Measurements from ENCODE around the gene TBL1X. TPM values are rescaled to one million over a fixed set of nuclear protein-coding genes. Genes with fewer than 3 reads are reported as not detected.

TBL1X gene
- total and polyA plus RNA-seq, 2 of the 8 experiments (the other 6 are each of a cell fraction or from before 2014, with no cell fraction given), result 13.3 to 25.6 TPM

- H3K79me1 ChIP-seq (ENCODE audit: low read depth, low read length), result no peaks in the 10 kb centered on the region
- FAIRE-seq (no peak), DNase-seq (ENCODE audit: low read depth in 1 of 2, low spot score in 2 of 2) (no peak)
- no peak overlapping the region for H2BK12ac ChIP-seq (ENCODE audit: low read depth, low read length)
- no peak overlapping the region for H2BK5ac ChIP-seq (ENCODE audit: low read depth, low read length)
- no peak overlapping the region for H4K91ac ChIP-seq (replicated peaks; ENCODE audit: insufficient read length, low read length)
- CTCF ChIA-PET (ENCODE audit: partially characterized antibody), result interaction anchor here (0.6 kb wide), 1 partner anchor 49 kb away, joined by 3 read pairs; no protein-coding TSS in a partner anchor
- H4K8ac ChIP-seq (ENCODE audit: extremely low read depth, insufficient read depth, low read length), result no peak overlapping the region
- H2AFZ ChIP-seq (ENCODE audit: low read length), result no peak overlapping the region
- no peak overlapping the region for H3K4me3 ChIP-seq (ENCODE audit: extremely low read depth in 1 of 4, insufficient read depth in 2 of 4, low read depth in 3 of 4, low read length in 4 of 4)
- H3K4me2 ChIP-seq (ENCODE audit: insufficient read depth in 1 of 2, low read depth in 2 of 2, low read length in 2 of 2), result no peak overlapping the region
- no peak overlapping the region for H2BK20ac ChIP-seq (ENCODE audit: low read length)
- H3K18ac ChIP-seq (ENCODE audit: extremely low read depth, low read length), result no peak overlapping the region
- H3K27ac ChIP-seq (ENCODE audit: low read depth, low read length), result no peak overlapping the region
- no peak overlapping the region for H3K14ac ChIP-seq (ENCODE audit: insufficient read length)
- no peak overlapping the region for H3K4ac ChIP-seq (replicated peaks; ENCODE audit: insufficient read length, low read depth, low read length)
- no peak for TF ChIP-seq MAFK (IDR thresholded peaks at IDR 0.05; ENCODE audit: low read depth, low read length)
- TF ChIP-seq RFX5 (IDR thresholded peaks at IDR 0.05; ENCODE audit: borderline replicate concordance, low read depth, low read length), result no peak
- TF ChIP-seq CBX8 (IDR thresholded peaks at IDR 0.05; ENCODE audit: borderline replicate concordance, low read depth, low read length), result no peak
- no peak for TF ChIP-seq CREB1 (IDR thresholded peaks at IDR 0.05)
- no peak for TF ChIP-seq ATF2 (IDR thresholded peaks at IDR 0.05; ENCODE audit: low read length)
- no peak for TF ChIP-seq RAD21 (IDR thresholded peaks at IDR 0.05 in 1 of 2, conservative IDR thresholded peaks at IDR 0.05 in 1 of 2; ENCODE audit: low read depth in 2 of 2, low read length in 2 of 2)
- no peak for TF ChIP-seq SIX5 (IDR thresholded peaks at IDR 0.05; ENCODE audit: low read depth, low read length)
- no peak for TF ChIP-seq SUZ12 (IDR thresholded peaks at IDR 0.05; ENCODE audit: low read length)
- TF ChIP-seq CTBP2 (IDR thresholded peaks at IDR 0.05; ENCODE audit: borderline replicate concordance, insufficient read depth, insufficient read length, low read length), result no peak
- no peak for TF ChIP-seq MAX (IDR thresholded peaks at IDR 0.05)
- TF ChIP-seq RXRA (IDR thresholded peaks at IDR 0.05; ENCODE audit: insufficient read depth, low read depth, low read length), result no peak
- TF ChIP-seq GABPA (IDR thresholded peaks at IDR 0.05; ENCODE audit: borderline replicate concordance, insufficient read depth, low read length), result no peak
- H4K5ac ChIP-seq (ENCODE audit: insufficient read length, low read depth, low read length), result no peak overlapping the region
- no peak overlapping the region for H3K9ac ChIP-seq (replicated peaks in 1 of 4; ENCODE audit: extremely low read depth in 1 of 4, low read depth in 3 of 4, low read length in 3 of 4)
- H3K4me1 ChIP-seq (replicated peaks in 1 of 4; ENCODE audit: control insufficient read depth in 3 of 4, insufficient read depth in 4 of 4, low read length in 3 of 4), result 0 out of 7 replicates have a peak, but pooled peaks cover 0 to 3% (median 0%) of the 10 kb centered on the region in 4 experiments
- no peak overlapping the region for H2BK15ac ChIP-seq (ENCODE audit: low read length)
- H3K36me3 ChIP-seq (ENCODE audit: control insufficient read depth in 2 of 4, insufficient read depth in 4 of 4, low read length in 3 of 4), result no peaks in the 10 kb centered on the region
- POLR2A ChIA-PET (ENCODE audit: partially characterized antibody), result no interaction called here
- no peaks in the 10 kb centered on the region for H3K79me2 ChIP-seq (ENCODE audit: control insufficient read depth in 1 of 2, insufficient read depth in 2 of 2, low read length in 2 of 2)
- no peaks in the 10 kb centered on the region for H4K20me1 ChIP-seq (replicated peaks in 1 of 2; ENCODE audit: control insufficient read depth in 1 of 2, insufficient read depth in 2 of 2, low read length in 2 of 2)
- WGBS, 2 experiments (ENCODE audit: extremely low coverage in 1 of 2, insufficient coverage in 1 of 2, insufficient read length in 1 of 2, insufficient replicate concordance in 2 of 2, low coverage in 1 of 2, low lambda C conversion rate in 2 of 2, missing lambda C conversion rate in 1 of 2), result 51 to 100% methylated on average over 1 to 3 of the region's 6 CpGs
- no peak overlapping the region for H3K23ac ChIP-seq (ENCODE audit: insufficient read length)
- no peaks in the 10 kb centered on the region for H3K23me2 ChIP-seq (ENCODE audit: low read depth, low read length)
- no peaks in the 10 kb centered on the region for H3K27me3 ChIP-seq (replicated peaks in 1 of 4; ENCODE audit: control insufficient read depth in 3 of 4, extremely low read depth in 1 of 4, insufficient read depth in 3 of 4, low read length in 3 of 4)
- H3K56ac ChIP-seq (replicated peaks; ENCODE audit: insufficient read length, low read depth, low read length), result no peak overlapping the region
- H3K9me3 ChIP-seq (ENCODE audit: insufficient read depth in 2 of 2, low read depth in 1 of 2, low read length in 1 of 2), result no peaks in the 10 kb centered on the region
- no peak overlapping the region for H2AK5ac ChIP-seq (ENCODE audit: low read depth, low read length)
- H2BK120ac ChIP-seq (replicated peaks; ENCODE audit: low read depth, low read length), result no peak overlapping the region
These were observed 46.6 kb upstream of the TBL1X start for GRCh38 chrX:9418262-9418661.

Data from H1 (cell line).